HG02798 (cell line): ENCODE data around the gene CAPRIN2.

ENCODE experiments used
- ATAC-seq: cut with Tn5 transposase; IDR thresholded peaks from one replicate; pipeline ENCODE4 v1.9.1; 2021; ENCODE audit warnings: mild to moderate bottlenecking; ENCODE audit not compliant: unreplicated experiment, poor library complexity

CAPRIN2 gene

GRCh38 chr12:30701056-30701455 is 53.7 kb downstream of the CAPRIN2 start:
- no peak for ATAC-seq

- ATAC-seq: no peak
Measured at GRCh38 chr12:30700216-30700900, 54.4 kb downstream of the CAPRIN2 start.

- ATAC-seq: no peak
Measured at GRCh38 chr12:30698346-30698745, 56.4 kb downstream of the CAPRIN2 start.

GRCh38 chr12:30696943-30697342 is 57.8 kb downstream of the CAPRIN2 start:
- ATAC-seq: no peak

GRCh38 chr12:30696486-30696885 is 58.3 kb downstream of the CAPRIN2 start:
- ATAC-seq: no peak

DNA sequence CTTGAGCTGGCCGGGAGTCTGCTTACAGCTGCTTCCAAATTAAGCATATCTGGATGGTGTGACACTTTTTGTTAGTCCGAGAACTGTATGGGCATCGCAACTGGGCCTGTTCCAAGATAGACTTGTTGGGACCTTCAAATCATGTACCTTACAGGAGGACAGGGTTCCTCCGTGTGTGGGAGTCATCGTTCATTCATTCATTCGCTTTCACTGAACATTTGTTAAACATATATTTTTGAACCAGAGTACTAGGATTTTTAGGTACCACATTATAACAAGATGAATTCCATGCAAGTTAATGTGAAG is 58.7 kb downstream of the CAPRIN2 start:
- peak; percentile 29 for ATAC-seq

- ATAC-seq: peak; percentile 87
Measured at GRCh38 chr12:30695199-30696102, 59.3 kb downstream of the CAPRIN2 start, which contains the start of gene IPO8. Gene IPO8, minus strand, starts transcription at chr12:30695869. Its CDS starts 222 bp downstream, at chr12:30695647.

- peak; percentile 23 for ATAC-seq
Measured at GRCh38 chr12:30694412-30695198, 60.1 kb downstream of the CAPRIN2 start.

DNA sequence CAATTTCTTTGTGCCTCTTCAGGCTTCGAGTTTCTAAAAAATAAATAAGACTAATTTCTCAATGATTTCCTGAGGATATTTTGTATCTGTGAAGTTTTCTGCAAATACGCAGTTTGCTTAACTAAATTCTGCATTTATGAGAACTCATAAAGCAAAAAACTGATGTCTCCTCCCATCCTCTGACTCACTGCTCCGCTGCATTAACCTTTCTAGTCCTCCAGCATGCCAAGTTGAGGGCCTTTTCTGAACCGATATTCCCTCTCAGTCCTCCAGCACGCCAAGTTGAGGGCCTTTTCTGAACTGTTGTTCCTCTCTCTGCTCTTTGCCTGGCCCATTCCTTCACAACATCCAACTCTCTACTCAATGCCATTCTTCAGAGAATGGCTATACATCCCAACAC is 62.3 kb downstream of the CAPRIN2 start:
- no peak for ATAC-seq

DNA sequence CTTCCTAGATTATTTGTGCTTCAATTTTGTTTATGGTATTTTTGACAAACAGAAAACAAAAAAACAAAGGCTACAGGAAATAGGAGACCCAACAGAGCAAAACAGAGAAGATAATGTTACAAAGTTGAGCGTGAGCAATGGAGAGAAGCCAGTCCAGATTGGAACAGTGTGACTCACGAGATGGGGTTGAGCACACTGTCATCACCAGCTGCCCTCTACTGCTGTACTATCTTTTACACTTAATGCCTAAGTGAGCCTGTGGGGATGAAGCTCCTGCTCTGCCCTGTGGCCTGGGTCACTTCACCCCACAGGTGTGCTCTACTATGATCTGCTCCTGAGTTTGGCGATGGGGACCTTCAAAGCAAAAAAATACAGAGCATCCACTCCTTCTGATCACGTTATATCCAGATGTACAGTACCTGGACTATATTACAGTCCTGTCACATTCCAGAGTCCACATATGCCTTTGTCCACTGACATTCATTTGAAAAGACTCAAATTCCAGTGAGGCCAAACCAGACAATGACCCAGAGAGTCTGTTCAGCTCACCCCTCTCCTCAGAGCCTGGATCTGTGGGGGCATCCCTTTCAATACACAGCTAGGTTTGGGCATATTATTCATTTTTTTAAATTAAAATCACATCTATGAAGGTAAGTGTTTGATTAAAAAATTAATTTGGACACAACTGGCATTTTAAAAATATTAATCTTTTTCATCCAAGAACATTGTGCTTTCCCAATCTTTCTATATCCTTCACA is 63.5 kb downstream of the CAPRIN2 start:
- ATAC-seq: no peak

DNA sequence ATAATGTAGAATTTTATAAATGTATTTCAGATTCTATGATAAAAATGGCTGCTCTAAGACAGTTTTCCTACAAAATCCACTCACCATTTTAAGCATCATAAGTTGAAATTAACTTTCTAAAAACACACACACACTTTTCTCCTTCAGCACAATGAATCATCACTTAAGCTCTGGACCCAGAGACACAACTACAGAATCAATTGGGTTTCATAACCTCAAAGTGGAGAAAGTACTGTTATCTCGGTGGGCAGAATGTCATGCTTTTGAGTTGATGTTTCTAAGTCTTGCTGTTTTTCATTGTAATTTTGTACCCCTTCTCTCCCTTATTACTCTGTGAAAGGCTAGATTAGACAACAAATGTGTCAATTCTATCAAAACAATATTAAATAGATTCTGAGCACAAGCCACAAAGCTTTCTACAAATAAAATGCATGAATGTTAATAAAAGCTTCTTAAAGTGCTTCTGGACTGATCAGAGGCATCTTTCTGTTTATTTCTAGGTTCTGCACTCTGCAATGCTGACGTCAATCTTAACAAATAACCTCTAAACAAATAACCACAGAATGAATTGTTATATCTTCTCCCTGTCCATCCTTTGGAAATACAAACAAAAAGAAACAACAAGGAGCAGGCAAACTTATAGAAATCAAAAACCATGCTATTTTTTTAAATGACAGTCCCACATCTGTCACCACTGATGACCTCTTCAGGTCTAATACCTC is 67.3 kb downstream of the CAPRIN2 start:
- ATAC-seq: no peak

DNA sequence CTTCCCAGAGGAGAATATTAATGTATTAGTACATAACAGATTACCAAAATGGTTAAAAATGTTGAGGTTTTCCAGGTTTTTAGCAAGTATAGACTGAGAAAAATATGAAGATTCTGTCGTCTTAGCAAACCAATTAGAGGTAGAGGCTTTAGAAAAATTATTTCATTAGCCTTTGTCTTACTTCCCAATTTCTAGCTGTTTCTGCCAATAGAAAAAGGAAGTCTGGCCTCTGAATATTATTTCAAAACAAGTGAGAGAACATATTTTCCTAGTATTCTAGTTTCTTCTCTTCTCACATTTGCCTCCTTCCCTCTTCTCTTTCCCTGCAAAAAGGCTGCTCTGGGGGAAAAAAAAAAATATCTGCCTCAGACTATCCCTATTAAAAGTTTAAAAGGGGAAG is 75.5 kb downstream of the CAPRIN2 start:
- no peak for ATAC-seq

DNA sequence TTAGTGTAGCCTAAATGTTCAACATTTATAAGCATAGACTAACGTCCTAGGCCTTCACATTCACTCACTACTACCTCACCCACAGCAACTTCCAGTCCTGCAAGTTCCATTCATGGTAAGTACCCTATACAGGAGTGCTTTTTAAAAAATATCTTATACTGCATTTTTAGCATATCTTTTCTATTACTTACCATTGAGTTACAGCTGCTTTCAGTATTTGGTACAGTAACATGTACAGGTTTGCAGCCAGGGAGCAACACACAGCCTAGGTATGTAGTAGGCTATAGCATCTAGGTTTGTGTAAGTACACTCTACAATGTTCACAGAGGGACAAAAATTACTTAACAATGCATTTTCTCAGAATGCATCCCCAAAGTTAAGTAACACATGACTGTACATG is 76.5 kb downstream of the CAPRIN2 start:
- no peak for ATAC-seq

GRCh38 chr12:30661210-30661609 is 93.5 kb downstream of the CAPRIN2 start:
- ATAC-seq: no peak
